Measurements from ENCODE around the gene LRRC1. TPM values are rescaled to one million over a fixed set of nuclear protein-coding genes. Genes with fewer than 3 reads are reported as not detected.

Gene LRRC1
- total and polyA plus RNA-seq, 7 experiments from 2014 or later: 1.2 to 3.6 (median 2.0) TPM

DNA sequence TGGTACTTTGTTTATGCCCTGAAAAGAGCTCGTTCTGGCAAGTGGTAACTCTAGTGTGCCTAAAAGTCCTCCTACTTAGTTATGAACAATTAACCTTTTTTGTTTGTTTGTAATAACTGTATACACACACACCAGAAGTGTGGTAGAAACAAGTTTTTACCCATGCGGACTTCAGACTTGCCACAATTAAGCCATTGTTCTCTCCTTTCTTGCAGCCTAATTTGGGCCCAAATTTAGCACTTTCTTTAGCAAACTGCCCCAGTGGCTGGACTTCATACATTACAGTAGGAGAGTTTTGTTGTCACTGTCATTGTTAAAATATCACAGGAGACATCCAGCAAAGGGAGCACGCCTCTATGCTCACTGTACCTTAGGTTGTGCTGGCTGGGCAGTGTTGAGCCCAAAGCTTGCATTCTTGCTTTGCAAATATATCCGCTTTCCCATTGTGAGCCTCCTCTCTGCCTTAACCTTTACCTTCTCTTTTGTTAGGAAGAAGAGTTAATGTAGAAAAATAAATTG is 53.0 kb downstream of the LRRC1 start:
- no peak overlapping the region for H3K27ac Mint-ChIP-seq
- Histone ChIP-seq H3K27ac (ENCODE audit: low read depth, low read length) (no peak overlapping the region), H3K36me3 (ENCODE audit: control insufficient read depth in 2 of 3, insufficient read depth in 3 of 3, low read length in 3 of 3) (no peaks in the 10 kb centered on the region), H3K4me3 (ENCODE audit: low read length) (no peak overlapping the region), H3K27me3 (ENCODE audit: control insufficient read depth in 2 of 2, insufficient read depth in 2 of 2, low read length in 2 of 2) (no peaks in the 10 kb centered on the region), H3K4me1 (ENCODE audit: control insufficient read depth in 2 of 2, insufficient read depth in 2 of 2, low read length in 2 of 2) (no peaks in the 10 kb centered on the region), H3K9me3 (ENCODE audit: control insufficient read depth in 2 of 3, low read length in 3 of 3) (no peaks in the 10 kb centered on the region)
- ChIA-PET CTCF (no interaction called here), POLR2A (no interaction called here)
- peaks cover 0 to 5% (median 0%) of the 10 kb centered on the region in 7 donors for H3K4me1 Mint-ChIP-seq
- peaks cover 0 to 11% (median 4%) of the 10 kb centered on the region in 5 donors for H3K36me3 Mint-ChIP-seq
- DNase-seq (no peak), ATAC-seq (no peak)
- H3K27me3 Mint-ChIP-seq: no peaks in the 10 kb centered on the region
- intact Hi-C loops (cut with micrococcal nuclease): no loop called here
- no peak overlapping the region for H3K4me3 Mint-ChIP-seq
- H3K9me3 Mint-ChIP-seq: peaks cover 0 to 4% (median 0%) of the 10 kb centered on the region in 11 donors

DNA sequence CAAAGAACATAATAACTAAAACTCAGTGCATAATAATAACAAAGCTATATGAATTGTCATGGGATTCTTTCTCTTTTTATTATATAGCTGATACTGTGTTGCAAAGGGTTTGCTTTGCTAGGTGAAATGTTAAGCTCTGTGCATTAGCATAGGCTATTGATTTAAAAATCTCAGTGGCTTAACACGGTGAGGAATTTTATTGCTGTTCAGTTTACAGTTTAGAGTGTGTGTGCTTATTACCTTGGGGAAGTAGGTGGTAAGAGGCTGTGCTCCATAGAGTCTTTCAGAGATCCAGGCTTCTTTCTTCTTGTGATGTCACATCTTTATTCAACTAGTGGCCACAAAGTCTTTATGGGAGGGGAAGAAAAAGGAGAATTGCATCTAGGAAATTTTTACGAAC is 55.7 kb downstream of the LRRC1 start:
- ChIA-PET CTCF (no interaction called here), POLR2A (no interaction called here)
- intact Hi-C loops (cut with micrococcal nuclease): no loop called here
- ATAC-seq (no peak), DNase-seq (no peak)
- Mint-ChIP-seq H3K27me3 (no peaks in the 10 kb centered on the region), H3K9me3 (peaks cover 0 to 4% (median 0%) of the 10 kb centered on the region in 11 donors), H3K36me3 (peaks cover 0 to 6% (median 4%) of the 10 kb centered on the region in 5 donors), H3K4me3 (no peak overlapping the region), H3K27ac (no peak overlapping the region), H3K4me1 (peaks cover 4 to 13% (median 10%) of the 10 kb centered on the region in 7 donors)
- Histone ChIP-seq H3K4me3 (ENCODE audit: low read length) (no peak overlapping the region), H3K36me3 (ENCODE audit: control insufficient read depth in 2 of 3, insufficient read depth in 3 of 3, low read length in 3 of 3) (no peaks in the 10 kb centered on the region), H3K9me3 (ENCODE audit: control insufficient read depth in 2 of 3, low read length in 3 of 3) (no peaks in the 10 kb centered on the region), H3K27me3 (ENCODE audit: control insufficient read depth in 2 of 2, insufficient read depth in 2 of 2, low read length in 2 of 2) (no peaks in the 10 kb centered on the region), H3K27ac (ENCODE audit: low read depth, low read length) (no peak overlapping the region), H3K4me1 (ENCODE audit: control insufficient read depth in 2 of 2, insufficient read depth in 2 of 2, low read length in 2 of 2) (no peaks in the 10 kb centered on the region)

GRCh38 chr6:53851561-53851960 is 56.8 kb downstream of the LRRC1 start:
- no peak overlapping the region for H3K27ac Mint-ChIP-seq
- no peaks in the 10 kb centered on the region for H3K36me3 ChIP-seq (ENCODE audit: control insufficient read depth in 2 of 3, insufficient read depth in 3 of 3, low read length in 3 of 3)
- no peak overlapping the region for H3K27ac ChIP-seq (ENCODE audit: low read depth, low read length)
- no peak overlapping the region for H3K4me3 ChIP-seq (ENCODE audit: low read length)
- peaks cover 0 to 10% (median 4%) of the 10 kb centered on the region in 5 donors for H3K36me3 Mint-ChIP-seq
- H3K4me1 ChIP-seq (ENCODE audit: control insufficient read depth in 2 of 2, insufficient read depth in 2 of 2, low read length in 2 of 2): no peaks in the 10 kb centered on the region
- no peaks in the 10 kb centered on the region for H3K27me3 ChIP-seq (ENCODE audit: control insufficient read depth in 2 of 2, insufficient read depth in 2 of 2, low read length in 2 of 2)
- peaks cover 0 to 4% (median 0%) of the 10 kb centered on the region in 11 donors for H3K9me3 Mint-ChIP-seq
- ATAC-seq (no peak), DNase-seq (no peak)
- H3K4me3 Mint-ChIP-seq: no peak overlapping the region
- intact Hi-C loops (cut with micrococcal nuclease): no loop called here
- CTCF ChIA-PET: no interaction called here
- peaks cover 4 to 18% (median 10%) of the 10 kb centered on the region in 7 donors for H3K4me1 Mint-ChIP-seq
- H3K9me3 ChIP-seq (ENCODE audit: control insufficient read depth in 2 of 3, low read length in 3 of 3): no peaks in the 10 kb centered on the region
- H3K27me3 Mint-ChIP-seq: no peaks in the 10 kb centered on the region
- POLR2A ChIA-PET: no interaction called here

GRCh38 chr6:53852805-53853204 is 58.0 kb downstream of the LRRC1 start:
- CTCF ChIA-PET: no interaction called here
- no peak overlapping the region for H3K27ac ChIP-seq (ENCODE audit: low read depth, low read length)
- no peak for DNase-seq

GRCh38 chr6:53854843-53855567 is 60.2 kb downstream of the LRRC1 start:
- CTCF ChIA-PET: no interaction called here
- ATAC-seq (peak; percentile 40), DNase-seq (no peak)
- intact Hi-C loops (cut with micrococcal nuclease): no loop called here
- Histone ChIP-seq H3K4me1 (ENCODE audit: control insufficient read depth in 2 of 2, insufficient read depth in 2 of 2, low read length in 2 of 2) (no peaks in the 10 kb centered on the region), H3K27ac (ENCODE audit: low read depth, low read length) (no peak overlapping the region), H3K4me3 (ENCODE audit: low read length) (no peak overlapping the region), H3K9me3 (ENCODE audit: control insufficient read depth in 2 of 3, low read length in 3 of 3) (no peaks in the 10 kb centered on the region), H3K27me3 (ENCODE audit: control insufficient read depth in 2 of 2, insufficient read depth in 2 of 2, low read length in 2 of 2) (no peaks in the 10 kb centered on the region), H3K36me3 (ENCODE audit: control insufficient read depth in 2 of 3, insufficient read depth in 3 of 3, low read length in 3 of 3) (no peaks in the 10 kb centered on the region)
- Mint-ChIP-seq H3K9me3 (peaks cover 0 to 4% (median 0%) of the 10 kb centered on the region in 11 donors), H3K36me3 (peaks cover 0 to 11% (median 0%) of the 10 kb centered on the region in 5 donors), H3K27ac (peak overlapping the region in 1 of 9 donors; percentile 20), H3K4me1 (peaks cover 4 to 18% (median 10%) of the 10 kb centered on the region in 7 donors), H3K27me3 (no peaks in the 10 kb centered on the region), H3K4me3 (peak overlapping the region in 1 of 10 donors; percentile 44)
- POLR2A ChIA-PET: no interaction called here

More at GRCh38 chr6:53852805-53853204, 58.0 kb downstream of the LRRC1 start:
- Mint-ChIP-seq H3K36me3 (peaks cover 0 to 11% (median 4%) of the 10 kb centered on the region in 5 donors), H3K27ac (no peak overlapping the region), H3K9me3 (peaks cover 0 to 4% (median 0%) of the 10 kb centered on the region in 11 donors), H3K27me3 (no peaks in the 10 kb centered on the region), H3K4me3 (no peak overlapping the region), H3K4me1 (peaks cover 4 to 18% (median 10%) of the 10 kb centered on the region in 7 donors)
- intact Hi-C loops (cut with micrococcal nuclease): no loop called here
- H3K36me3 ChIP-seq (ENCODE audit: control insufficient read depth in 2 of 3, insufficient read depth in 3 of 3, low read length in 3 of 3): no peaks in the 10 kb centered on the region
- H3K9me3 ChIP-seq (ENCODE audit: control insufficient read depth in 2 of 3, low read length in 3 of 3): no peaks in the 10 kb centered on the region
- POLR2A ChIA-PET: no interaction called here
- no peak for ATAC-seq
- no peaks in the 10 kb centered on the region for H3K4me1 ChIP-seq (ENCODE audit: control insufficient read depth in 2 of 2, insufficient read depth in 2 of 2, low read length in 2 of 2)
- H3K4me3 ChIP-seq (ENCODE audit: low read length): no peak overlapping the region
- H3K27me3 ChIP-seq (ENCODE audit: control insufficient read depth in 2 of 2, insufficient read depth in 2 of 2, low read length in 2 of 2): no peaks in the 10 kb centered on the region

- H3K36me3 Mint-ChIP-seq: peaks cover 0 to 11% (median 0%) of the 10 kb centered on the region in 5 donors
- Histone ChIP-seq H3K4me1 (ENCODE audit: control insufficient read depth in 2 of 2, insufficient read depth in 2 of 2, low read length in 2 of 2) (no peaks in the 10 kb centered on the region), H3K9me3 (ENCODE audit: control insufficient read depth in 2 of 3, low read length in 3 of 3) (no peaks in the 10 kb centered on the region), H3K27me3 (ENCODE audit: control insufficient read depth in 2 of 2, insufficient read depth in 2 of 2, low read length in 2 of 2) (no peaks in the 10 kb centered on the region), H3K27ac (ENCODE audit: low read depth, low read length) (no peak overlapping the region), H3K36me3 (ENCODE audit: control insufficient read depth in 2 of 3, insufficient read depth in 3 of 3, low read length in 3 of 3) (no peaks in the 10 kb centered on the region), H3K4me3 (ENCODE audit: low read length) (no peak overlapping the region)
- ChIA-PET POLR2A (no interaction called here), CTCF (no interaction called here)
- intact Hi-C loops (cut with micrococcal nuclease): no loop called here
- DNase-seq (no peak), ATAC-seq (no peak)
- H3K4me1 Mint-ChIP-seq: peaks cover 4 to 18% (median 5%) of the 10 kb centered on the region in 7 donors
- H3K27me3 Mint-ChIP-seq: no peaks in the 10 kb centered on the region
- H3K9me3 Mint-ChIP-seq: peaks cover 0 to 4% (median 0%) of the 10 kb centered on the region in 11 donors
- H3K4me3 Mint-ChIP-seq: no peak overlapping the region
- no peak overlapping the region for H3K27ac Mint-ChIP-seq
Observed at GRCh38 chr6:53855940-53856339, 61.1 kb downstream of the LRRC1 start.

Data from naive thymus-derived CD4-positive, alpha-beta T cell (primary cell).